Naive thymus-derived CD8-positive, alpha-beta T cell (primary cell): Measurements from ENCODE around the gene HPS4. TPM values are rescaled to one million over a fixed set of nuclear protein-coding genes. Genes with fewer than 3 reads are reported as not detected.
A peak's percentile ranks its signal among the peaks of the same experiment; 100 is the strongest.

Experiments
- ATAC-seq, 2 donors: fragments of 150-1000 bp; cut with Tn5 transposase in 1 of 2; sonication (Bioruptor Pico), chemical (Tn5 transposase) in 1 of 2; 1 replicate in 1 of 2; 2 replicates in 1 of 2; pipeline ENCODE4 v1.10.0; 2021; ENCODE audit warnings: mild to moderate bottlenecking in 2 of 2, moderate library complexity in 2 of 2
- POLR2A ChIA-PET: fragments of 350-600 bp; sonication (Branson Sonifier 250); formaldehyde crosslinking; loops from one replicate; lab custom pipeline; 2021; ENCODE audit warnings: antibody characterized with exemption; lab: Charles Lee
- DNase-seq, 10 donors: peaks; one replicate each; pipeline versions ENCODE4 v3.0.0 to v3.0.0-alpha.2; 2020 to 2022
- H3K27ac Mint-ChIP-seq, 10 donors: one replicate each; pipeline ENCODE4 v1.8.0; 2020 to 2022; ENCODE audit warnings: mild to moderate bottlenecking in 10 of 10, mixed read lengths in 10 of 10, moderate library complexity in 4 of 10, inconsistent platforms in 1 of 10
- H3K27me3 Mint-ChIP-seq, 5 donors: one replicate each; pipeline ENCODE4 v1.8.0; 2021 to 2022; ENCODE audit warnings: mixed read lengths in 5 of 5
- H3K36me3 Mint-ChIP-seq, 3 donors: one replicate each; pipeline ENCODE4 v1.8.0; 2020 to 2022; ENCODE audit warnings: mixed read lengths in 3 of 3, mild to moderate bottlenecking in 2 of 3, inconsistent platforms in 1 of 3
- H3K4me1 Mint-ChIP-seq, 4 donors: one replicate each; pipeline ENCODE4 v1.8.0; 2021 to 2022; ENCODE audit warnings: mixed read lengths in 4 of 4
- H3K4me3 Mint-ChIP-seq, 10 donors: one replicate each; pipeline ENCODE4 v1.8.0; 2020 to 2022; ENCODE audit warnings: mild to moderate bottlenecking in 10 of 10, mixed read lengths in 10 of 10, moderate library complexity in 6 of 10, inconsistent platforms in 1 of 10
- H3K9me3 Mint-ChIP-seq, 9 donors: one replicate each; pipeline ENCODE4 v1.8.0; 2020 to 2022; ENCODE audit warnings: mixed read lengths in 9 of 9, mild to moderate bottlenecking in 3 of 9, inconsistent platforms in 1 of 9, moderate library complexity in 1 of 9
- polyA plus RNA-seq, 3 donors: library from polyadenylated mRNA; unstranded; fragments of 300-500 nt; fragmentation: Illumina TruSeq; gene quantifications; one replicate each; pipeline ENCODE4 v1.2.3, GENCODE V29; 2021
- total RNA-seq, 8 experiments: library from RNA in 2 of 8; stranded (reverse) in 2 of 8; gene quantifications; one replicate each; pipeline ENCODE4 v1.2.3 and lab custom pipeline; 2021 to 2026

HPS4 gene
- total and polyA plus RNA-seq, 5 experiments from 2014 or later: 10.5 to 64.3 (median 18.4) TPM

DNA sequence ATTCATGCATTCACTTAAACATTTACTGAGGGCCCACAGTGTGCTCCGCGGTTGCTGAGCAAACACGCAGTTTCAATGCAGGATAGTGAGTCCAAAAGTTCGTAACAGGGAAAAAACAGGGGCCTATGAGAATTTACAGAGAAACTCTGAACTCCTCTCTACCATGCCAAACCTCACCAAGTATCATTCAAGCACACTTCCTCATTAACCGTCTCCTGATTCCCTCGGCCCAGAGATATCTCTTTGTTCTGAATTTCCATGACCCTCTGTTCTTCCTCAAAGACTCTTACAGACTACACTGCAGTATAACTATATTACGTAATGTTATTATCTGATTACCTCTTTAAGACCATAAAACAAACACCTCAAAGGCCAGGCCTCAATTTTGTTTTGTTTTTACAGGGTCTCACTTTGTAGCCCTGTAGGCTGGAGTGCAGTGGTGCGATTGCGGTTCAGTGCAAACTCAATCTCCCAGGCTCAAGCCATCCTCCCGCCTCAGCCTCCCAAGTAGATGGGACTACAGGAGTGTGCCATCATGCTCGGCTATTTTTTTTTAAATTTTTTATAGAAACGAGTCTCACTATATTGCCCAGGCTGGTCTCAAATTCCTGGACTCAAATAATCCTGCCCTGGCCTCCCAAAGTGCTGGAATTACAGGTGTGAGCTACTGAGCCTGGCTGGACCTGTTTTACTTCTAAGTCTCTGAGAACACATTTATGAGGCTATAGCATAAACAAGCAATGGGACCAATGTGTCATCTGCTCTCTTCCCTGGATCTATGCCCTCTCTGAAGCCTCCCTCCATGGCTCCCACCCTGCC lies 3.6 kb downstream of the HPS4 start:
- ATAC-seq (no peak), DNase-seq (no peak)
- H3K4me1 Mint-ChIP-seq: peaks cover 49 to 74% (median 72%) of the 10 kb centered on the region in 4 donors
- POLR2A ChIA-PET: interaction anchor here (1.1 kb wide), 1 partner anchor 114 kb away, joined by 3 read pairs; no protein-coding TSS in a partner anchor
- H3K4me3 Mint-ChIP-seq: peak overlapping the region; percentile 57 to 93 (median 80)
- no peaks in the 10 kb centered on the region for H3K9me3 Mint-ChIP-seq
- peak overlapping the region; percentile 13 to 93 (median 70) for H3K27ac Mint-ChIP-seq
- peaks cover 10 to 44% (median 11%) of the 10 kb centered on the region in 3 donors for H3K36me3 Mint-ChIP-seq
- H3K27me3 Mint-ChIP-seq: no peaks in the 10 kb centered on the region

DNA sequence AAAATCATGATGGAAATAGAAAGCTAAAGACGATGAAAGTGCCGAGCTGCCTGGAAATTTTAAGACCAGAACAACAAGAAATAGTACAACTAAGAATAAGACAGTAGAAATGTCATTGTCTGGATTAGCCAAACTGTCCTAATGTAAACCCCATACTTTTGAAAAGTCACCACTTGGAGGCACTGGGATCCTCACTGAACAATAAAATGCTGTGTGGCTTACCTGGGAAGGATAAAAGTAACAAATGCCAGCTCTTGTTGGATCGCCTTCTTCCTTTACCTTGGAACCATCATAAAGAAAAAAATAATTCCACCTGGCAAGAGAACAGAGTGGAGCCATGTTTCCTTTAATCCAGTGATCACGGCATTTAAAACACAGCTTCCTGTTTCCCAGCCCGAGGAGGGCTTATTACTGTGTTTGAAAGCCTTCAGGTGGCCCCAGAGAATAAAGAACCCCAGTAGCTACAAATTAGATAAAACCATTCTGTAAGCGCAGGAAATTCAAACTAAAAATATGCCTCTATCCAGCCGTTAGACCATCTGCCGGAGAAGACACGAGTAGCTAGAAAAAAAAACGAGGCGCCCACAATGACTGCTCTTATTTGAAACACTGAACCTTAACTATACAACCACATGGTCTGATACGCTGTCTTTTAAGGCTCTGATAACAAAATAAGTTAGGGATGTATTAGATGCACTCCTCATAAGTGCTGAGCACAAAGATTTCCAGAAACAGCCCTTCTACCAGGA lies 4.4 kb downstream of the HPS4 start:
- ATAC-seq (no peak), DNase-seq (no peak)
- peaks cover 10 to 52% (median 14%) of the 10 kb centered on the region in 3 donors for H3K36me3 Mint-ChIP-seq
- no peaks in the 10 kb centered on the region for H3K27me3 Mint-ChIP-seq
- peaks cover 46 to 70% (median 66%) of the 10 kb centered on the region in 4 donors for H3K4me1 Mint-ChIP-seq
- peak overlapping the region; percentile 17 to 93 (median 70) for H3K27ac Mint-ChIP-seq
- peak overlapping the region; percentile 57 to 93 (median 80) for H3K4me3 Mint-ChIP-seq
- POLR2A ChIA-PET: interaction anchor here (0.6 to 0.7 kb wide), 2 partner anchors 39 to 81 kb away, joined by 3 to 4 read pairs; no protein-coding TSS in a partner anchor
- H3K9me3 Mint-ChIP-seq: no peaks in the 10 kb centered on the region

DNA sequence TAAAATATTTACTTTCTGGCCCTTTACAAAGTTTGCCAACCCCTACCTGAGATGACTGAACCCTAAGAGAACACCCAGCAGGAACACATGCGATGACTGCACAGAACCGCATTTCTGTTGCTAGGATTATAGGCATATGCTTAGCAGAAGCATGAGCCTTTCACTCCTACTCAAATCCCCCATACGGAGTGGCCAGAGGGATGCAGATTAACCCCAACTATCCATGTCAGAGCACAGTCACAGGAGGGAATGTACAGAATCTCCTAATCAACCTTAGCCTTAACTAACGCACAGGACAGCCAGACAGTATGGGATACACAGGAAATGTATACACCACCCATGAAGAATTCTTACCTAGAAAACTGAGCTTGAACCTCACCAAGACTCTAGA lies 6.2 kb downstream of the HPS4 start:
- peak overlapping the region in 1 of 10 donors; percentile 68 for H3K27ac Mint-ChIP-seq
- peaks cover 36 to 57% (median 52%) of the 10 kb centered on the region in 4 donors for H3K4me1 Mint-ChIP-seq
- peak overlapping the region in 2 of 10 donors; percentile 41 to 48 for H3K4me3 Mint-ChIP-seq
- DNase-seq: no peak
- POLR2A ChIA-PET: no interaction called here
- no peaks in the 10 kb centered on the region for H3K9me3 Mint-ChIP-seq
- no peak for ATAC-seq
- no peaks in the 10 kb centered on the region for H3K27me3 Mint-ChIP-seq
- H3K36me3 Mint-ChIP-seq: peaks cover 10 to 70% (median 20%) of the 10 kb centered on the region in 3 donors

DNA sequence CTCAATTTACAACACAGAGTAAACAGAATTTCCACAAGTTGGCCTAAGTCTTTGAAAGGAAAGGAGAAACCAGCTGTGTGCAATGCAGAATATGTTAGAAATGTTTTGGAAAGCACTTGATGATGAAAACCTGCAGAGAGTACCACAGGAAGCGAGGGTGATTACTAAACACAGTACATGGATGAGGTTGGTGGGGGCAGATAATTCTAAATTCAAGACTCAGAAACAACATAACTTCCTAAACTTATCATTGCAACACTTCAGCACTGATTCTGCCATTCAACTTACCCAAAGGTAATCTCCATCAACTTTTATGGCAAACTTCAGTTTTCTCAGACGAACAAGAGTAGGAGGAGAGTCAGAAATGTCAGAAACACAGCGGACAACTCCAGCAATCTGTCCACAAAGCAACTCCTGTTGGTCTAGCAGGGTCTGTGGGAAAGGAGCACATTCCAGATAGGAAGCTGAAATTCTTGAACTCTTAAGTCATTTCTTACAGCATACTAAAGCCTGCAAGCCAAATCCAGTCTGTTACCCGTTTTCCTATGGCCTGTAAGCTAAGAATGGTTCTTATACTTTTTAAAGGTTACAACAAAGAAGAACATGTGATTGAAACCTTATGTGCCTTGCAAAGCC lies 6.8 kb downstream of the HPS4 start:
- Mint-ChIP-seq H3K27me3 (no peaks in the 10 kb centered on the region), H3K36me3 (peaks cover 10 to 74% (median 20%) of the 10 kb centered on the region in 3 donors), H3K27ac (no peak overlapping the region), H3K4me1 (peaks cover 31 to 52% (median 47%) of the 10 kb centered on the region in 4 donors), H3K9me3 (no peaks in the 10 kb centered on the region), H3K4me3 (no peak overlapping the region)
- POLR2A ChIA-PET: no interaction called here
- ATAC-seq (no peak), DNase-seq (no peak)

DNA sequence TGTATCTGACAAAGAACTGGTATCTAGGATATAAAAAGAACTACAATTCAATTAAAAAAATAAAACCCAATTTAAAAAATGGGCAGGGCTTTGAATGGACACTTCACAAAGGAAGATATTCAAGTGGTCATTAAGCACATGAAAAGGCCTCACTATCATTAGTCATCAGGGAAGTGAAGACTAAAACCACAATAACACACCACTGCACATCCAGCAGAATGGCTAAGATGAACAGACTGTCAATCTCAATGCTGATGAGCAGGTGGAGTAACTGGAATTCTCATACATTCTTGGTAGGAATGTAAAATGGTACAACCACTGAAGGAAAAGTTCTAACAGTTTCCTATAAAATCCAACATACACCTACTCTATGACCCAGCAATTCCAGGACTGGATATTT lies 8.9 kb downstream of the HPS4 start:
- H3K4me3 Mint-ChIP-seq: no peak overlapping the region
- no peak for ATAC-seq
- POLR2A ChIA-PET: no interaction called here

GRCh38 chr22:26471522-26471921 lies 12.1 kb downstream of the HPS4 start:
- Mint-ChIP-seq H3K4me1 (peaks cover under 1 to 5% (median 3%) of the 10 kb centered on the region in 4 donors), H3K27me3 (no peaks in the 10 kb centered on the region), H3K9me3 (no peaks in the 10 kb centered on the region), H3K27ac (no peak overlapping the region), H3K4me3 (no peak overlapping the region), H3K36me3 (peaks cover under 1 to 93% (median 27%) of the 10 kb centered on the region in 3 donors)
- ATAC-seq: no peak
- POLR2A ChIA-PET: no interaction called here
- no peak for DNase-seq

More for the DNA sequence above, 8.9 kb downstream of the HPS4 start:
- no peaks in the 10 kb centered on the region for H3K9me3 Mint-ChIP-seq
- DNase-seq: no peak
- peaks cover 10 to 87% (median 23%) of the 10 kb centered on the region in 3 donors for H3K36me3 Mint-ChIP-seq
- peak overlapping the region in 2 of 10 donors; percentile 31 to 76 for H3K27ac Mint-ChIP-seq
- no peaks in the 10 kb centered on the region for H3K27me3 Mint-ChIP-seq
- peaks cover 20 to 31% (median 26%) of the 10 kb centered on the region in 4 donors for H3K4me1 Mint-ChIP-seq

GRCh38 chr22:26470807-26471206 lies 12.8 kb downstream of the HPS4 start:
- Mint-ChIP-seq H3K9me3 (no peaks in the 10 kb centered on the region), H3K4me1 (peaks cover 0 to 4% (median 2%) of the 10 kb centered on the region in 4 donors), H3K27ac (peak overlapping the region in 1 of 10 donors; percentile 41), H3K27me3 (no peaks in the 10 kb centered on the region), H3K4me3 (no peak overlapping the region), H3K36me3 (peaks cover 0 to 96% (median 26%) of the 10 kb centered on the region in 3 donors)
- POLR2A ChIA-PET: no interaction called here
- DNase-seq (no peak), ATAC-seq (no peak)

- ATAC-seq (no peak), DNase-seq (no peak)
- H3K9me3 Mint-ChIP-seq: no peaks in the 10 kb centered on the region
- no peak overlapping the region for H3K4me3 Mint-ChIP-seq
- no peak overlapping the region for H3K27ac Mint-ChIP-seq
- H3K27me3 Mint-ChIP-seq: no peaks in the 10 kb centered on the region
- peaks cover 0 to 84% (median 28%) of the 10 kb centered on the region in 3 donors for H3K36me3 Mint-ChIP-seq
- peaks cover 0 to 10% (median under 1%) of the 10 kb centered on the region in 4 donors for H3K4me1 Mint-ChIP-seq
- POLR2A ChIA-PET: no interaction called here
Observed at GRCh38 chr22:26466196-26466595, 17.4 kb downstream of the HPS4 start.

DNA sequence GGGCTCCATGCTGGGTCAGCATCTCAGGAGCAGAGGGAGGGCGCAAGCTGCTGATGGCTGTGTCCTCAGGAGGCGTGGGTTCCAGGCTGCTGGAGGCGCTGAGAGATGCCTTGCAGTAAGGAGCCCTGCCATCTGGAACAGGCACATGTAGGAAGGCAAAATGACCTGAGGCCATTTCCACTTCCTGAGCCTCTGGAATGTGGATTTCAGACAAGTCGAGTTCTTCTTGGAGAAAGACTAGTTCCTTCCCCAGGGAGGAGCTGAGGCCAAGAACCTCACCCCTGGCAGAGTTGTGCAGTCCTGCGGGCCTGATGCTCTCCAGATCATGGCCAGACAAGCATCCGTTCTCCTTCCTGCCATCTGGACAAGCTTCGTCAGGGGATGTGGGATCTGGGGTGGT lies 19.3 kb downstream of the HPS4 start:
- H3K9me3 Mint-ChIP-seq: no peaks in the 10 kb centered on the region
- no peak overlapping the region for H3K27ac Mint-ChIP-seq
- peaks cover 0 to 79% (median 25%) of the 10 kb centered on the region in 3 donors for H3K36me3 Mint-ChIP-seq
- ATAC-seq: no peak
- H3K27me3 Mint-ChIP-seq: no peaks in the 10 kb centered on the region
- peaks cover 0 to 18% (median under 1%) of the 10 kb centered on the region in 4 donors for H3K4me1 Mint-ChIP-seq
- DNase-seq: no peak
- POLR2A ChIA-PET: no interaction called here
- H3K4me3 Mint-ChIP-seq: no peak overlapping the region

GRCh38 chr22:26463688-26464087 lies 19.9 kb downstream of the HPS4 start:
- no peaks in the 10 kb centered on the region for H3K27me3 Mint-ChIP-seq
- H3K4me3 Mint-ChIP-seq: no peak overlapping the region
- H3K27ac Mint-ChIP-seq: peak overlapping the region in 1 of 10 donors; percentile 58
- H3K36me3 Mint-ChIP-seq: peaks cover 0 to 78% (median 19%) of the 10 kb centered on the region in 3 donors
- ATAC-seq: no peak
- H3K9me3 Mint-ChIP-seq: no peaks in the 10 kb centered on the region
- POLR2A ChIA-PET: no interaction called here
- peaks cover 0 to 18% (median under 1%) of the 10 kb centered on the region in 4 donors for H3K4me1 Mint-ChIP-seq
- no peak for DNase-seq

GRCh38 chr22:26463101-26463661 lies 20.4 kb downstream of the HPS4 start:
- POLR2A ChIA-PET: no interaction called here
- Mint-ChIP-seq H3K27ac (peak overlapping the region in 1 of 10 donors; percentile 58), H3K27me3 (no peaks in the 10 kb centered on the region), H3K9me3 (no peaks in the 10 kb centered on the region), H3K4me3 (no peak overlapping the region), H3K4me1 (peaks cover 0 to 18% (median under 1%) of the 10 kb centered on the region in 4 donors), H3K36me3 (peaks cover 0 to 77% (median 18%) of the 10 kb centered on the region in 3 donors)
- DNase-seq (no peak), ATAC-seq (no peak)

DNA sequence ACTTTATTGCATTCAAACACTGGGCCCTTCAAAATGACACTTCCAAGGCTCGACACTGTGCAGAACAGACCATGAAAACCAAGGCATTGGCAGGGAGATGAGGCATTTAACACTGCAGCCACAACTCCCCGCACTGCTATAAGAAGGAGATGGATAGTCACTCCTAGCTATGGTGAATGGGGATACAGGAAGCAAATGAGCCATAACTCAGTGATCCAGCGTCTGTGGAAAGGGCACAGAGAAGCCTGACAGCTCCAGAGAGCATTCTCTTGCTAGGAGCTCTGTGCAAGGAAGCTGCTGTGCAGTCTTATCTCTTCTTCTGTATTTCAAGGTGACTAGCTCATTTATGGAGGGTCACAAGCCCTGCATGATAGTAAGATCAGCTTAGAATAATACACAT lies 20.9 kb downstream of the HPS4 start:
- POLR2A ChIA-PET: no interaction called here
- no peaks in the 10 kb centered on the region for H3K9me3 Mint-ChIP-seq

More for the DNA sequence above, 20.9 kb downstream of the HPS4 start:
- no peak for DNase-seq
- no peak for ATAC-seq
- H3K4me3 Mint-ChIP-seq: no peak overlapping the region
- H3K27ac Mint-ChIP-seq: no peak overlapping the region
- H3K27me3 Mint-ChIP-seq: no peaks in the 10 kb centered on the region
- H3K36me3 Mint-ChIP-seq: peaks cover 0 to 78% (median 17%) of the 10 kb centered on the region in 3 donors
- H3K4me1 Mint-ChIP-seq: peaks cover 0 to 18% (median under 1%) of the 10 kb centered on the region in 4 donors
